H9 (cell line): ENCODE data around the gene GRB2. TPM values are rescaled to one million over a fixed set of nuclear protein-coding genes. Genes with fewer than 3 reads are reported as not detected.

Experiments used
- DNase-seq: peaks from one replicate; pipeline ENCODE4 v3.0.0-alpha.2; 2017
- H2AFZ ChIP-seq: one replicate; pipeline ENCODE4 v1.6.1; 2013; ENCODE audit warnings: mild to moderate bottlenecking, low read length, control low read depth, moderate library complexity
- H2AK5ac ChIP-seq: 2 replicates; pipeline ENCODE4 v1.6.1; 2013; ENCODE audit warnings: low read length, control low read depth, mixed read lengths; ENCODE audit not compliant: insufficient read length
- H2BK120ac ChIP-seq: one replicate; pipeline ENCODE4 v1.6.1; 2013; ENCODE audit warnings: low read depth, mild to moderate bottlenecking, low read length, control low read depth, inconsistent platforms; ENCODE audit not compliant: poor library complexity, severe bottlenecking
- H2BK12ac ChIP-seq: 2 replicates; pipeline ENCODE4 v1.6.1; 2013; ENCODE audit warnings: low read length, control low read depth, mixed read lengths, low read depth; ENCODE audit not compliant: insufficient read length
- H2BK15ac ChIP-seq: 2 replicates; pipeline ENCODE4 v1.6.1; 2013; ENCODE audit warnings: low read depth, low read length, control low read depth
- H2BK20ac ChIP-seq: one replicate; pipeline ENCODE4 v1.6.1; 2013; ENCODE audit warnings: low read depth, mild to moderate bottlenecking, low read length, control low read depth, inconsistent platforms; ENCODE audit not compliant: poor library complexity, severe bottlenecking
- H2BK5ac ChIP-seq: 2 replicates; pipeline ENCODE4 v1.6.1; 2013; ENCODE audit warnings: low read length, control low read depth, mixed read lengths; ENCODE audit not compliant: insufficient read length
- H3K14ac ChIP-seq: 2 replicates; pipeline ENCODE4 v1.6.1; 2013; ENCODE audit warnings: low read length, control low read depth; ENCODE audit not compliant: insufficient read depth
- H3K18ac ChIP-seq: 2 replicates; pipeline ENCODE4 v1.6.1; 2013; ENCODE audit warnings: low read depth, mild to moderate bottlenecking, mixed read lengths, low read length, control low read depth; ENCODE audit not compliant: insufficient read length
- H3K23ac ChIP-seq: 2 replicates; pipeline ENCODE4 v1.6.1; 2013; ENCODE audit warnings: low read length, control low read depth, mixed read lengths, low read depth; ENCODE audit not compliant: insufficient read length
- H3K23me2 ChIP-seq: 2 replicates; pipeline ENCODE4 v1.6.1; 2013; ENCODE audit warnings: low read depth, mild to moderate bottlenecking, mixed read lengths, low read length, control low read depth; ENCODE audit not compliant: insufficient read length, poor library complexity, severe bottlenecking
- H3K27ac ChIP-seq: 2 replicates; pipeline ENCODE4 v1.5.1; 2013; ENCODE audit warnings: low read length, control low read depth, mixed read lengths, low read depth; ENCODE audit not compliant: insufficient read length
- H3K27me3 ChIP-seq: 2 replicates; pipeline ENCODE4 v1.6.1; 2013; ENCODE audit warnings: low read length, control low read depth, inconsistent platforms; ENCODE audit not compliant: insufficient read depth
- H3K4ac ChIP-seq: 2 replicates; pipeline ENCODE4 v1.6.1; 2013; ENCODE audit warnings: low read depth, mild to moderate bottlenecking, control low read depth, inconsistent platforms, low read length, moderate library complexity
- H3K4me1 ChIP-seq: 2 replicates; pipeline ENCODE4 v1.6.1; 2013; ENCODE audit warnings: low read length, control low read depth, inconsistent platforms; ENCODE audit not compliant: insufficient read depth
- H3K4me2 ChIP-seq: 2 replicates; pipeline ENCODE4 v1.6.1; 2013; ENCODE audit warnings: low read length, control low read depth, mixed read lengths; ENCODE audit not compliant: insufficient read length, insufficient read depth
- H3K56ac ChIP-seq: 2 replicates; pipeline ENCODE4 v1.6.1; 2013; ENCODE audit warnings: low read depth, mild to moderate bottlenecking, mixed read lengths, low read length, control low read depth; ENCODE audit not compliant: insufficient read length
- H3K79me1 ChIP-seq: 2 replicates; pipeline ENCODE4 v1.6.1; 2013; ENCODE audit warnings: low read depth, mild to moderate bottlenecking, moderate library complexity, low read length, control low read depth, inconsistent platforms; ENCODE audit not compliant: insufficient read depth, poor library complexity, severe bottlenecking
- H3K79me2 ChIP-seq: 2 replicates; pipeline ENCODE4 v1.6.1; 2013; ENCODE audit warnings: low read length, control low read depth, inconsistent platforms; ENCODE audit not compliant: insufficient read depth
- H3K9ac ChIP-seq: 2 replicates; pipeline ENCODE4 v1.6.1; 2013; ENCODE audit warnings: low read length, control low read depth, mixed read lengths; ENCODE audit not compliant: insufficient read length; ENCODE audit errors: extremely low read depth
- H3K9me3 ChIP-seq: one replicate; pipeline ENCODE4 v1.6.1; 2013; ENCODE audit warnings: low read depth, low read length, inconsistent platforms; ENCODE audit not compliant: control insufficient read depth
- H3T11ph ChIP-seq: one replicate; pipeline ENCODE4 v1.6.1; 2013; ENCODE audit warnings: mild to moderate bottlenecking, low read length, control low read depth, inconsistent platforms
- H4K20me1 ChIP-seq: one replicate; pipeline ENCODE4 v1.6.1; 2013; ENCODE audit not compliant: control insufficient read depth, insufficient read length, insufficient read depth
- H4K5ac ChIP-seq: 2 replicates; pipeline ENCODE4 v1.6.1; 2013; ENCODE audit warnings: low read depth, mild to moderate bottlenecking, mixed read lengths, low read length, control low read depth; ENCODE audit not compliant: insufficient read length
- H4K8ac ChIP-seq: replicated peaks from 2 replicates; pipeline ENCODE4 v1.6.1; 2013; ENCODE audit warnings: low read length, control low read depth, mixed read lengths, low read depth; ENCODE audit not compliant: insufficient read length
- H4K91ac ChIP-seq: 2 replicates; pipeline ENCODE4 v1.6.1; 2013; ENCODE audit warnings: low read depth, mild to moderate bottlenecking, moderate library complexity, mixed read lengths, low read length, control low read depth; ENCODE audit not compliant: insufficient read length
- H3K27ac Mint-ChIP-seq, 3 experiments: 2 replicates in 2 of 3; 3 replicates in 1 of 3; pipeline ENCODE4 v1.8.0; 2020 to 2021; ENCODE audit warnings: mixed read lengths in 3 of 3, mild to moderate bottlenecking in 1 of 3, moderate library complexity in 1 of 3
- H3K27me3 Mint-ChIP-seq: 2 replicates; pipeline ENCODE4 v1.8.0; 2021; ENCODE audit warnings: low read depth, mild to moderate bottlenecking, moderate library complexity, mixed read lengths
- H3K36me3 Mint-ChIP-seq, 3 experiments: 2 replicates in 2 of 3; 3 replicates in 1 of 3; pipeline ENCODE4 v1.8.0; 2020 to 2021; ENCODE audit warnings: low read depth in 3 of 3, mixed read lengths in 3 of 3; ENCODE audit not compliant: insufficient read depth in 1 of 3
- H3K4me1 Mint-ChIP-seq, 2 experiments: 2 replicates each; pipeline ENCODE4 v1.8.0; 2020; ENCODE audit warnings: mixed read lengths in 2 of 2
- H3K4me3 Mint-ChIP-seq, 2 experiments: 2 replicates in 1 of 2; 3 replicates in 1 of 2; pipeline ENCODE4 v1.8.0; 2020 to 2021; ENCODE audit warnings: mild to moderate bottlenecking in 2 of 2, mixed read lengths in 2 of 2, moderate library complexity in 1 of 2
- H3K9me3 Mint-ChIP-seq, 2 experiments: 2 replicates in 1 of 2; 3 replicates in 1 of 2; pipeline ENCODE4 v1.8.0; 2020; ENCODE audit warnings: mild to moderate bottlenecking in 2 of 2, mixed read lengths in 2 of 2, moderate library complexity in 1 of 2
- CTCF ChIP-seq: fragments of 200-600 bp; sonication (generic); conservative IDR thresholded peaks from 3 replicates; pipeline ENCODE4 v1.8.0; 2021; ENCODE audit warnings: antibody characterized with exemption, mild to moderate bottlenecking
- WGBS: extraction: QIAGEN DNeasy Blood & Tissue Kit; methylation state at CpG from one replicate; pipeline ENCODE4 v1.1.7; 2013; ENCODE audit warnings: missing lambda C conversion rate, low lambda C conversion rate, mixed read lengths; ENCODE audit not compliant: insufficient read length; ENCODE audit errors: extremely low coverage; 5-methylcytosine and 5-hydroxymethylcytosine counted together
- total RNA-seq: library from RNA; stranded (reverse); gene quantifications from 2 replicates; pipeline ENCODE4 v1.2.1, GENCODE V29; 2021

GRB2 gene
- total RNA-seq, 1 experiment from 2014 or later, result 91.7 TPM

- no peak overlapping the region for H3K4me3 Mint-ChIP-seq
- H3K36me3 Mint-ChIP-seq, result peaks cover 0 to 2% (median 0%) of the 10 kb centered on the region in 3 experiments; a peak in 1 of 7 replicates
- H3K79me2 ChIP-seq, result peaks cover 5% of the 10 kb centered on the region; the same call in 1 of the 2 replicates
- no peaks in the 10 kb centered on the region for H4K20me1 ChIP-seq
- H4K8ac ChIP-seq, result no peak overlapping the region
- no peak overlapping the region for H2BK5ac ChIP-seq
- H3K4me2 ChIP-seq, result no peak overlapping the region
- WGBS, result no CpG with 5 or more reads among the region's 3 CpGs
- no peak overlapping the region for H3K18ac ChIP-seq
- no peak overlapping the region for H3K23ac ChIP-seq
- peaks cover 14% of the 10 kb centered on the region for H3K4me1 ChIP-seq
- no peak overlapping the region for H2BK120ac ChIP-seq
- H4K91ac ChIP-seq, result no peak overlapping the region
- peaks cover 44 to 51% of the 10 kb centered on the region in 2 experiments for H3K4me1 Mint-ChIP-seq
- TF ChIP-seq CTCF, result no peak
- H2AFZ ChIP-seq, result no peak overlapping the region
- no peak overlapping the region for H2AK5ac ChIP-seq
- H3T11ph ChIP-seq, result no peak overlapping the region
- no peak overlapping the region for H2BK20ac ChIP-seq
- H3K56ac ChIP-seq, result no peak overlapping the region
- no peaks in the 10 kb centered on the region for H3K27me3 ChIP-seq
- no peaks in the 10 kb centered on the region for H3K23me2 ChIP-seq
- no peak for DNase-seq
- no peak overlapping the region for H4K5ac ChIP-seq
- H3K27me3 Mint-ChIP-seq, result no peaks in the 10 kb centered on the region
- H3K27ac ChIP-seq, result no peak overlapping the region
- H3K27ac Mint-ChIP-seq, result no peak overlapping the region; a peak in 1 of 7 replicates
- H3K79me1 ChIP-seq, result peaks cover 1% of the 10 kb centered on the region
- no peak overlapping the region for H3K4ac ChIP-seq
- H3K9me3 ChIP-seq, result no peaks in the 10 kb centered on the region
- no peak overlapping the region for H2BK12ac ChIP-seq
- no peak overlapping the region for H3K14ac ChIP-seq
- no peaks in the 10 kb centered on the region for H3K9me3 Mint-ChIP-seq
- H3K9ac ChIP-seq, result no peak overlapping the region
- H2BK15ac ChIP-seq, result no peak overlapping the region
Observed at GRCh38 chr17:75339971-75340370, 65.5 kb downstream of the GRB2 start.
